ENCODE data around the gene MAGEE1. TPM values are rescaled to one million over a fixed set of nuclear protein-coding genes. Genes with fewer than 3 reads are reported as not detected.

Gene MAGEE1
- total and polyA plus RNA-seq, 2 of the 4 experiments (the other 2 are of a cell fraction): 0.54 to 1.9 TPM

DNA sequence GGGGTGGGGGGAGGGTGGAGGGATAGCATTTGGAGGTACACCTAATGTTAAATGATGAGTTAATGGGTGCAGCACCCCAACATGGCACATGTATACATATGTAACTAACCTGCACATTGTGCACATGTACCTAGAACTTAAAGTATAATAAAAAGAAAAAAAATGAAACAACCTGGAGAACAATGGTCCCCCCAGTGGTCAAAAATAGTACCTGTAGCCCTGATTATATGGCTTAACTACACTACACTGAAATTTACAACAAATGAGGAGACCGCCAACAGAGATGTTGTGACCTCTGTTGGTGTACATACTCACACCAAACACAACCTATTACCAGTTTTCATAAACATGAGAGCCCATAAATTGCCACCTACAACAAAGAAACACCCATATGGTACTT, 7.3 kb upstream of the MAGEE1 start:
- H2AFZ ChIP-seq (replicated peaks; ENCODE audit: low read length, poor library complexity): no peak overlapping the region
- H3K4ac ChIP-seq (ENCODE audit: low read depth, low read length): no peak overlapping the region
- no peak overlapping the region for H2BK20ac ChIP-seq (ENCODE audit: low read depth, low read length)
- no peaks in the 10 kb centered on the region for H3K36me3 ChIP-seq (ENCODE audit: control insufficient read depth, insufficient read depth, low read length)
- no peak overlapping the region for H2BK15ac ChIP-seq (ENCODE audit: low read depth, low read length)
- ChIA-PET POLR2A (ENCODE audit: unreplicated experiment) (no interaction called here), CTCF (no interaction called here)
- H3K4me3 ChIP-seq (ENCODE audit: insufficient read depth, low read depth, low read length): no peak overlapping the region
- H2BK120ac ChIP-seq (ENCODE audit: low read depth, low read length): no peak overlapping the region
- H4K91ac ChIP-seq (ENCODE audit: insufficient read depth, low read depth, low read length): no peak overlapping the region
- H2AK5ac ChIP-seq (ENCODE audit: low read depth, low read length): no peak overlapping the region
- H3K18ac ChIP-seq (ENCODE audit: low read depth, low read length): no peak overlapping the region
- no peak overlapping the region for H4K5ac ChIP-seq (ENCODE audit: low read depth, low read length)
- no peak overlapping the region for H3K23ac ChIP-seq (ENCODE audit: low read depth, low read length)
- no peaks in the 10 kb centered on the region for H4K20me1 ChIP-seq (ENCODE audit: insufficient read depth, low read length)
- dilution Hi-C loops (cut with HindIII; ENCODE audit: low sequenced_read_pairs, unreplicated experiment) (no loop called here), in situ Hi-C loops (cut with MboI; ENCODE audit: low sequenced_read_pairs) (no loop called here), intact Hi-C loops (cut with micrococcal nuclease) (no loop called here)
- TF ChIP-seq BHLHE40 (IDR thresholded peaks at IDR 0.05; ENCODE audit: low read depth, low read length): no peak
- no peak for TF ChIP-seq CEBPB (IDR thresholded peaks at IDR 0.05; ENCODE audit: low read depth, low read length)
- no peak for TF ChIP-seq POLR2A (IDR thresholded peaks at IDR 0.05; ENCODE audit: low read depth, low read length)
- no peak for TF ChIP-seq FOS (IDR thresholded peaks at IDR 0.05; ENCODE audit: low read depth, low read length)
- no peak for TF ChIP-seq ELK1 (IDR thresholded peaks at IDR 0.05; ENCODE audit: borderline replicate concordance, low read depth, low read length)
- TF ChIP-seq RAD21 (IDR thresholded peaks at IDR 0.05; ENCODE audit: low read length): no peak
- TF ChIP-seq SMC3 (IDR thresholded peaks at IDR 0.05; ENCODE audit: low read depth, low read length): no peak
- no peak; the same call in 1 of the 2 replicates for TF ChIP-seq CTCF (conservative IDR thresholded peaks at IDR 0.05; ENCODE audit: low read depth, low read length)
- no peak for TF ChIP-seq NFE2L2 (IDR thresholded peaks at IDR 0.05; ENCODE audit: low read depth, low read length)
- TF ChIP-seq, protein P1, sequence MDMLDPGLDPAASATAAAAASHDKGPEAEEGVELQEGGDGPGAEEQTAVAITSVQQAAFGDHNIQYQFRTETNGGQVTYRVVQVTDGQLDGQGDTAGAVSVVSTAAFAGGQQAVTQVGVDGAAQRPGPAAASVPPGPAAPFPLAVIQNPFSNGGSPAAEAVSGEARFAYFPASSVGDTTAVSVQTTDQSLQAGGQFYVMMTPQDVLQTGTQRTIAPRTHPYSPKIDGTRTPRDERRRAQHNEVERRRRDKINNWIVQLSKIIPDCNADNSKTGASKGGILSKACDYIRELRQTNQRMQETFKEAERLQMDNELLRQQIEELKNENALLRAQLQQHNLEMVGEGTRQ (IDR thresholded peaks at IDR 0.05; ENCODE audit: low read depth, low read length): no peak
- no peak for TF ChIP-seq MAFK (IDR thresholded peaks at IDR 0.05; ENCODE audit: low read depth, low read length)
- TF ChIP-seq CHD1 (IDR thresholded peaks at IDR 0.05; ENCODE audit: low read depth, low read length): no peak
- no peak for TF ChIP-seq MAZ (IDR thresholded peaks at IDR 0.05; ENCODE audit: borderline replicate concordance, low read depth, low read length)
- TF ChIP-seq RFX5 (IDR thresholded peaks at IDR 0.05; ENCODE audit: low read depth, low read length): no peak
- no peak for TF ChIP-seq MXI1 (IDR thresholded peaks at IDR 0.05; ENCODE audit: borderline replicate concordance, low read depth, low read length)
- no peak for TF ChIP-seq RCOR1 (IDR thresholded peaks at IDR 0.05; ENCODE audit: insufficient replicate concordance, low read length)
- no peaks in the 10 kb centered on the region for H3K9me1 ChIP-seq (ENCODE audit: insufficient read depth, low read length)
- BruUV-seq (replicated peaks): no TSS peak
- WGBS, 2 experiments (ENCODE audit: extremely low coverage in 2 of 2, insufficient read length in 1 of 2): 75% methylated on average over 1 of the region's 1 CpG; no CpG with 5 or more reads in 1 of the 2 experiments
- no peak overlapping the region for H3K56ac ChIP-seq (ENCODE audit: extremely low read depth, insufficient read depth, low read length)
- no peaks in the 10 kb centered on the region for H3K4me1 ChIP-seq (ENCODE audit: control insufficient read depth, insufficient read depth, low read length)
- no peak overlapping the region for H4K8ac ChIP-seq (ENCODE audit: low read depth in 2 of 2, low read length in 2 of 2)
- no peak overlapping the region for H3K9ac ChIP-seq (ENCODE audit: low read depth, low read length)
- H3K27ac ChIP-seq (ENCODE audit: insufficient read depth, low read length): no peak overlapping the region
- DNase-seq: no peak
- no peak overlapping the region for H2AK9ac ChIP-seq (replicated peaks; ENCODE audit: low read depth, low read length, poor library complexity)
- no peak for ATAC-seq (ENCODE audit: low read depth)
- H3K9me3 ChIP-seq (ENCODE audit: control insufficient read depth, insufficient read depth, low read length): no peaks in the 10 kb centered on the region
- H3K79me1 ChIP-seq (ENCODE audit: low read depth in 1 of 2, low read length in 2 of 2): no peaks in the 10 kb centered on the region
- no peak overlapping the region for H3K14ac ChIP-seq (replicated peaks; ENCODE audit: low read depth, low read length)
- no peaks in the 10 kb centered on the region for H3K27me3 ChIP-seq (ENCODE audit: control insufficient read depth, insufficient read depth, low read length)
- H3K4me2 ChIP-seq (ENCODE audit: low read depth, low read length): no peak overlapping the region
- H2BK5ac ChIP-seq (ENCODE audit: low read depth, low read length, poor library complexity, severe bottlenecking): no peak overlapping the region

Measured in IMR-90 (cell line).